ENCODE results near the gene ENOX1.

- TF ChIP-seq, protein P1, sequence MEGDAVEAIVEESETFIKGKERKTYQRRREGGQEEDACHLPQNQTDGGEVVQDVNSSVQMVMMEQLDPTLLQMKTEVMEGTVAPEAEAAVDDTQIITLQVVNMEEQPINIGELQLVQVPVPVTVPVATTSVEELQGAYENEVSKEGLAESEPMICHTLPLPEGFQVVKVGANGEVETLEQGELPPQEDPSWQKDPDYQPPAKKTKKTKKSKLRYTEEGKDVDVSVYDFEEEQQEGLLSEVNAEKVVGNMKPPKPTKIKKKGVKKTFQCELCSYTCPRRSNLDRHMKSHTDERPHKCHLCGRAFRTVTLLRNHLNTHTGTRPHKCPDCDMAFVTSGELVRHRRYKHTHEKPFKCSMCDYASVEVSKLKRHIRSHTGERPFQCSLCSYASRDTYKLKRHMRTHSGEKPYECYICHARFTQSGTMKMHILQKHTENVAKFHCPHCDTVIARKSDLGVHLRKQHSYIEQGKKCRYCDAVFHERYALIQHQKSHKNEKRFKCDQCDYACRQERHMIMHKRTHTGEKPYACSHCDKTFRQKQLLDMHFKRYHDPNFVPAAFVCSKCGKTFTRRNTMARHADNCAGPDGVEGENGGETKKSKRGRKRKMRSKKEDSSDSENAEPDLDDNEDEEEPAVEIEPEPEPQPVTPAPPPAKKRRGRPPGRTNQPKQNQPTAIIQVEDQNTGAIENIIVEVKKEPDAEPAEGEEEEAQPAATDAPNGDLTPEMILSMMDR (conservative IDR thresholded peaks at IDR 0.05): no peak
- TF ChIP-seq EZH2 (IDR thresholded peaks at IDR 0.05; ENCODE audit: low read depth): no peak
Measured at GRCh38 chr13:43364210-43365038, 422.3 kb downstream of the ENOX1 start.
